Adrenal gland (tissue), 12 donors: ENCODE results near the gene PREB. TPM values are rescaled to one million over a fixed set of nuclear protein-coding genes. Genes with fewer than 3 reads are reported as not detected.

Experiments used
- DNase-seq, 7 donors: peaks; one replicate each; pipeline ENCODE4 v3.0.0-alpha.2; 2019 to 2020
- H3K27ac ChIP-seq, 5 donors: fragments of 200-600 bp; sonication (generic) in 4 of 5; 1 replicate in 3 of 5; 2 replicates in 2 of 5; pipeline versions ENCODE4 v1.5.1 to v1.8.0; 2016 to 2020; ENCODE audit warnings: mild to moderate bottlenecking in 1 of 5
- H3K27me3 ChIP-seq: fragments of 200-600 bp; 2 replicates; pipeline ENCODE4 v1.8.0; 2021
- H3K36me3 ChIP-seq, 2 donors: fragments of 200-600 bp; replicated peaks in 1 of 2; 1 replicate in 1 of 2; 2 replicates in 1 of 2; pipeline versions ENCODE4 v1.5.1 to v1.8.0; 2018 to 2022
- H3K4me1 ChIP-seq, 2 donors: fragments of 200-600 bp; replicated peaks in 1 of 2; 1 replicate in 1 of 2; 2 replicates in 1 of 2; pipeline versions ENCODE4 v1.5.1 to v1.8.0; 2018 to 2021
- H3K4me3 ChIP-seq, 4 donors: fragments of 200-600 bp; sonication (generic) in 3 of 4; one replicate each; pipeline ENCODE4 v1.5.1; 2016 to 2018
- H3K9me3 ChIP-seq, 3 donors: fragments of 200-600 bp; sonication (generic) in 1 of 3; replicated peaks in 1 of 3; 1 replicate in 2 of 3; 2 replicates in 1 of 3; pipeline versions ENCODE4 v1.5.1 to v1.8.0; 2016 to 2021
- POLR2A ChIP-seq, 2 donors: fragments of 450-650 bp; IDR thresholded peaks; one replicate each; pipeline ENCODE4 v1.6.1; 2017; ENCODE audit warnings: antibody characterized with exemption in 2 of 2, mild to moderate bottlenecking in 2 of 2, moderate library complexity in 1 of 2
- WGBS, 4 donors: extraction: QIAGEN DNeasy Blood & Tissue Kit in 2 of 4; methylation state at CpG; one replicate each; pipeline versions ENCODE4 v1.1.5 to v1.1.7; 2013 to 2017; 5-methylcytosine and 5-hydroxymethylcytosine counted together
- intact Hi-C, 2 donors: fragments of 100-400 bp; cut with DNase I; formaldehyde crosslinking; loops; one replicate each; pipeline versions ENCODE4 v1.14.1 to v1.15.0; 2022 to 2023
- polyA plus RNA-seq, 3 donors: library from polyadenylated mRNA; stranded (reverse); fragments of 200-250 nt in 2 of 3; fragments of 350-450 nt in 1 of 3; fragmentation: Illumina TruSeq in 1 of 3; extraction: RNeasy Lipid Tissue Mini Kit (QIAGEN cat#74804) in 1 of 3; gene quantifications; one replicate each; pipeline ENCODE4 v1.2.3, GENCODE V29; 2013 to 2014
- total RNA-seq, 9 donors: library from RNA; depleted of rRNA in 4 of 9; stranded (reverse); fragments of >200 nt in 4 of 9; fragments of 120-200 nt in 1 of 9; fragmentation: NEBNext Ultra II Directional in 1 of 9; extraction: Animal tissue kit (Norgen Biotek cat#: 25700) in 1 of 9; gene quantifications; one replicate each; pipeline versions ENCODE4 v1.1.0 to v1.2.4, GENCODE V29; 2013 to 2023
- TF ChIP-seq, protein P1 (sequence below), 6 experiments: fragments of 450-650 bp in 4 of 6; fragments of 200-600 bp in 2 of 6; sonication (generic) in 1 of 6; IDR thresholded peaks; 1 replicate in 5 of 6; 2 replicates in 1 of 6; pipeline versions ENCODE4 v1.5.1 to v1.8.0; 2016 to 2021; ENCODE audit warnings: antibody characterized with exemption in 6 of 6, mild to moderate bottlenecking in 2 of 6, moderate library complexity in 1 of 6
- donor health status: healthy with polysubstance abuse.
- donor health status: Bipolar disorder and iron deficiency.
- donor health status: DM: yes; HTN: yes; CAD: no.
- donor health status: DM: no; HTN: no; CAD: no.
- donor health status: DM: no; HTN: no; CAD: no.
- donor health status: DM: yes; HTN: yes; CAD: no.

The PREB gene
- total and polyA plus RNA-seq, 12 donors: 44.1 to 91.5 (median 66.2) TPM

DNA sequence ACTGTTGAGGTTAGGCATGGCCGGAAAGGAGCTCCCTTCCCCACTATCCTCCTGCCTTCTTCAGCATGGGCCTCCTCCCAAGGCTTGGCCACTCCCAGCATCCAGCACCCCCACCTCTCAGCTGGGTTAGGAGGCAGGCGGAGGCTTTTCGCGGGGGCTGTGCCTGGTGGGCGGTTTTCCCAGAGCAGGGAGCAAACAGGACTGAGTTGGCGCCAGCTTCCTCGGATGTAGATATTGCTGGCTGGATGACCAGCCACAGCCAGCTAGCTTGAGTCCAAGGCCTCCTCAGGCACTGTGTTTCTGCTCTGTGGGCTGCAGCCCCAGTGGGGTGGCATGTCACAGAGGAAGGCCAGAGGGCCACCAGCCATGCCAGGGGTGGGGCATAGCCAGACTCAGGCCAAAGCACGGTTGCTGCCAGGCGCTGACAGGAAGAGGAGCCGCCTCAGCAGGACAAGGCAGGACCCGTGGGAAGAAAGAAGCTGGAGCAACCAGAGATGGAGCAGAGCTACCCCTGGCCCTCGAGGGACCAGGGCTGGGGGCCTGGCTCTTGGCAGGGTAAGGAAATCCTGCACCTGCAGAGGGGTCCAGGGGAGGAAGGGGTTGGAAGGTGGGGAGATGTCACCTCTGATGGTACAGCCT is 14.5 kb upstream of the PREB start, which contains the start of gene TCF23:
Gene TCF23 (plus strand): TSS at position 204 of the 639 bp plus-strand sequence. CDS start 130 bp downstream, at position 334.
- Histone ChIP-seq H3K27me3 (no peaks in the 10 kb centered on the region), H3K4me3 (no peak within 1 kb of the TSS), H3K36me3 (no peaks in the 10 kb centered on the region), H3K4me1 (no peaks in the 10 kb centered on the region), H3K27ac (no peak within 1 kb of the TSS), H3K9me3 (no peaks in the 10 kb centered on the region)
- no peak for TF ChIP-seq POLR2A (IDR thresholded peaks at IDR 0.05)
- TF ChIP-seq, protein P1, sequence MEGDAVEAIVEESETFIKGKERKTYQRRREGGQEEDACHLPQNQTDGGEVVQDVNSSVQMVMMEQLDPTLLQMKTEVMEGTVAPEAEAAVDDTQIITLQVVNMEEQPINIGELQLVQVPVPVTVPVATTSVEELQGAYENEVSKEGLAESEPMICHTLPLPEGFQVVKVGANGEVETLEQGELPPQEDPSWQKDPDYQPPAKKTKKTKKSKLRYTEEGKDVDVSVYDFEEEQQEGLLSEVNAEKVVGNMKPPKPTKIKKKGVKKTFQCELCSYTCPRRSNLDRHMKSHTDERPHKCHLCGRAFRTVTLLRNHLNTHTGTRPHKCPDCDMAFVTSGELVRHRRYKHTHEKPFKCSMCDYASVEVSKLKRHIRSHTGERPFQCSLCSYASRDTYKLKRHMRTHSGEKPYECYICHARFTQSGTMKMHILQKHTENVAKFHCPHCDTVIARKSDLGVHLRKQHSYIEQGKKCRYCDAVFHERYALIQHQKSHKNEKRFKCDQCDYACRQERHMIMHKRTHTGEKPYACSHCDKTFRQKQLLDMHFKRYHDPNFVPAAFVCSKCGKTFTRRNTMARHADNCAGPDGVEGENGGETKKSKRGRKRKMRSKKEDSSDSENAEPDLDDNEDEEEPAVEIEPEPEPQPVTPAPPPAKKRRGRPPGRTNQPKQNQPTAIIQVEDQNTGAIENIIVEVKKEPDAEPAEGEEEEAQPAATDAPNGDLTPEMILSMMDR (IDR thresholded peaks at IDR 0.05): no peak
- WGBS, 4 donors: 73 to 80% (median 74%) methylated on average over 5 to 12 of the region's 12 CpGs
- DNase-seq: no peak
- intact Hi-C loops: no loop called here

DNA sequence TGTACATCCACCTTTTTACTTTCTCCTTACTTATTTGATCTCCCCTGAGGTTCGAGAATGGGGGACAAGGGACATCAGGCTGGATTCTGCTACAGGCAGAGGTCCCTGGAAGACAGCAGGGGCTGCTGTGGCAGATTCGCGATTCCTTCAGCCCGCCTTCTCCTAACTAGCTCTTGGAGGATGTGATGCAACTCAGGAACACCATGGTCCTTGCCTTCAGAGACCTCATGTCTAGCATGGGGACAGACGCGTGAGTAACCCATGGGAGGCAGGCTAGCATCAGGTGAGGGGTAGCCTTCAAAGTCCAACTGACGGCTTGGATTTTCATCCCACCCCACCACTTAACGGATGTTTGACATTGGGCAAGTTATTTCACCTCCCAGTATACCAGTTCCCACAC is 13.5 kb upstream of the PREB start:
- H3K27me3 ChIP-seq: no peaks in the 10 kb centered on the region
- intact Hi-C loops: no loop called here
- no peaks in the 10 kb centered on the region for H3K36me3 ChIP-seq
- no peak for DNase-seq
- no peaks in the 10 kb centered on the region for H3K9me3 ChIP-seq
- no peaks in the 10 kb centered on the region for H3K4me1 ChIP-seq
- H3K4me3 ChIP-seq: no peak overlapping the region
- no peak for TF ChIP-seq POLR2A (IDR thresholded peaks at IDR 0.05)
- H3K27ac ChIP-seq: no peak overlapping the region
- WGBS, 4 donors: 86 to 91% (median 88%) methylated on average over 8 of the region's 8 CpGs

DNA sequence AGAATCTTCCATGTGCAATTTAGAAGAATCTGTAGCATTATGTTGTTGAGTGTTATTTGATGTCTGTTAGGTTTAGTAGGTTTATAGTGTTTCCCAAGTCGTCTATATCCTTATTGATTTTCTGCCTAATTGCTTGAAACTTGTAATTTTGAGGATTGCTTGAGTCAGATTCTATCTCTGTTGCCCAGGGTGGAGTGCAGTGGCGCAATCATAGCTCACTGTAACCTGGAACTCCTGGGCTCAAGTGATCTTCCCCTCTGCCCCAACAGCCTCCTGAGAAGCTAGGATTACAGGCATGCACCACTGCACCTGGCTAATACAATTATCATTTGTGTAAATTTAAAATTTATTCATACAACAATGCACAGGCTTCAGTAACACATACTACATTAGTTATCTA is 11.2 kb upstream of the PREB start:
- H3K4me3 ChIP-seq: no peak overlapping the region
- 86 to 90% (median 89%) methylated on average over 2 of the region's 2 CpGs for whole genome bisulfite sequencing, 4 donors
- no peak for DNase-seq
- H3K27me3 ChIP-seq: no peaks in the 10 kb centered on the region
- no peaks in the 10 kb centered on the region for H3K9me3 ChIP-seq
- no peaks in the 10 kb centered on the region for H3K36me3 ChIP-seq
- H3K27ac ChIP-seq: no peak overlapping the region
- TF ChIP-seq POLR2A (IDR thresholded peaks at IDR 0.05): no peak
- TF ChIP-seq, protein P1 (IDR thresholded peaks at IDR 0.05): no peak
- no peaks in the 10 kb centered on the region for H3K4me1 ChIP-seq
- intact Hi-C loops: no loop called here

DNA sequence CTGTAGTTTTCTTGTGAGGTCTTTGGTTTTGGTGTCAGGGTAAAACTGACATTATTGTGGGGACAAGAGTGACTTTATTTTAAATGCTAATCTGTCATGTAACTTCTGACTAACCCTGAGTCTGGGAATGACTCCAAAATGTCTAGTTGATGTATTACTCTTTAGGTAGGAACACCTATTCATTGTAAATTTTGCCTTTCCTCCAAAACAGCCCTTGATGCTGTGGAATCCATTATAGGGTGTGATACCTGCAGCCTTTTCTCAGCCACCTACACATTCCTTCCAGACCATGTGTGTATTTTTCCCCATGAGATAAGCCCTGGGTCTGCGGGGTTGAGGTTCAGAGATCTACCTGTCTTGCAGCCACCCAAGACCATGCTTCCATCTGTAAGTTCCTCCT is 8.8 kb upstream of the PREB start:
- DNase-seq: no peak
- no peaks in the 10 kb centered on the region for H3K4me1 ChIP-seq
- H3K9me3 ChIP-seq: no peaks in the 10 kb centered on the region
- intact Hi-C loops: no loop called here
- H3K4me3 ChIP-seq: no peak overlapping the region
- H3K27me3 ChIP-seq: no peaks in the 10 kb centered on the region
- 77 to 88% (median 82%) methylated on average over 1 of the region's 1 CpG for WGBS, 4 donors
- TF ChIP-seq, protein P1 (IDR thresholded peaks at IDR 0.05): no peak
- TF ChIP-seq POLR2A (IDR thresholded peaks at IDR 0.05): no peak
- no peak overlapping the region for H3K27ac ChIP-seq
- no peaks in the 10 kb centered on the region for H3K36me3 ChIP-seq

DNA sequence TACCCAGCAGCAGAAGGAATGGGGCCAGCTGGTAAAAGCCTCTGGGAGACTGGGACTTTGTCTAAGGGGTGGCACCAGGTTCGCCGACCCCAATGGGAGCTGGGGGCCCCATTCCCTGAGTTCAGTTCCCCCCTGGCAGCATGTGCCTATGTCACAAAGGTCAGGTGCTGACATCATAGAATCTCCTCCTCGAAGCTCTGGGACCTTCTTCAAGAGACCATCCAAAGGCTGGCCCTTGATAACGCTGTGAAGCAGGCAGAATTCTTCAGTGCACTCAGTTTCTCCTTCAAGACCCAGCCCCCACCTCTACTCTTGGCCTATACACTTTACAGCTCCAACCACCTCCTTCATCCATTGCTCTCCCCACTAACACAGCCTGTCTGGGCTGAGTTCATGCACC is 4.9 kb upstream of the PREB start, which contains the start of gene PRR30:
Gene PRR30 (minus strand): TSS at position 101 of the 400 bp plus-strand sequence. CDS start 1,081 bp downstream, outside the sequence.
- Histone ChIP-seq H3K36me3 (no peaks in the 10 kb centered on the region), H3K27me3 (no peaks in the 10 kb centered on the region), H3K4me3 (no peak within 1 kb of the TSS), H3K27ac (no peak within 1 kb of the TSS), H3K9me3 (no peaks in the 10 kb centered on the region), H3K4me1 (no peaks in the 10 kb centered on the region)
- TF ChIP-seq POLR2A (IDR thresholded peaks at IDR 0.05): no peak
- TF ChIP-seq, protein P1 (IDR thresholded peaks at IDR 0.05): no peak
- WGBS, 4 donors: 73 to 83% (median 81%) methylated on average over 4 of the region's 4 CpGs
- DNase-seq: no peak
- intact Hi-C loops: no loop called here
